ENCODE results near the gene EEA1. TPM values are rescaled to one million over a fixed set of nuclear protein-coding genes. Genes with fewer than 3 reads are reported as not detected.

Gene EEA1
- total RNA-seq, 4 donors from 2014 or later = 13.2 to 78.4 (median 25.3) TPM

DNA sequence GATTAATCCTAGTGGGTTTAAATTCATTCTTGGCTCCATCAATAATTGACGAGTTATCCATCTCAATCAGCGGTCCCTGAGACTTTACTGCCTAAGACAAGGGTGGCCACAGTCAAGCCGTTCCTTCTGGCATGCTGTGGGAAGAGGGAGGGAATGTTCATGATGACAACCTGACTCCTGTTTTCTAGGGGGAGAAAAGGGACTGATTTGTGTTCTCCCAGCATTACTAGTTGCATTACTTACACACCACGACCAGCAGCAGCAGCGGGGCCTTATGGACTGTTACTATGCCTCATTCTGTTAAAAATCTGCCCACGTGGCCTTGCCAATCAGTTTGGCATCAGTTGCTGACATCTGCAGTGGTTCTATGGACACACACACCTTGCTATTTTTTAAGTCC, 196.4 kb downstream of the EEA1 start:
- Histone ChIP-seq H3K4me1 (no peaks in the 10 kb centered on the region), H3K4me3 (no peak overlapping the region), H3K36me3 (no peaks in the 10 kb centered on the region), H3K9me3 (no peaks in the 10 kb centered on the region), H3K27me3 (no peaks in the 10 kb centered on the region), H3K27ac (no peak overlapping the region)
- no peak for TF ChIP-seq POLR2A (IDR thresholded peaks at IDR 0.05)
- no peak for TF ChIP-seq CTCF (IDR thresholded peaks at IDR 0.05)
- no peak for DNase-seq

GRCh38 chr12:92732216-92732615, 196.9 kb downstream of the EEA1 start:
- Histone ChIP-seq H3K36me3 (no peaks in the 10 kb centered on the region), H3K27ac (no peak overlapping the region), H3K9me3 (no peaks in the 10 kb centered on the region), H3K27me3 (no peaks in the 10 kb centered on the region), H3K4me1 (no peaks in the 10 kb centered on the region), H3K4me3 (no peak overlapping the region)
- TF ChIP-seq CTCF (IDR thresholded peaks at IDR 0.05) (no peak), POLR2A (IDR thresholded peaks at IDR 0.05) (no peak)
- DNase-seq = no peak

- H3K27ac ChIP-seq = no peak overlapping the region
- no peaks in the 10 kb centered on the region for H3K36me3 ChIP-seq
- H3K27me3 ChIP-seq = no peaks in the 10 kb centered on the region
- no peak for TF ChIP-seq POLR2A (IDR thresholded peaks at IDR 0.05)
- TF ChIP-seq CTCF (IDR thresholded peaks at IDR 0.05) = no peak
- no peak overlapping the region for H3K4me3 ChIP-seq
- H3K9me3 ChIP-seq = no peaks in the 10 kb centered on the region
- DNase-seq = no peak
- no peaks in the 10 kb centered on the region for H3K4me1 ChIP-seq
Observed at GRCh38 chr12:92730758-92731157, 198.3 kb downstream of the EEA1 start.

GRCh38 chr12:92729773-92730305, 199.3 kb downstream of the EEA1 start:
- H3K9me3 ChIP-seq = no peaks in the 10 kb centered on the region
- H3K36me3 ChIP-seq = no peaks in the 10 kb centered on the region
- H3K27ac ChIP-seq = no peak overlapping the region
- H3K27me3 ChIP-seq = no peaks in the 10 kb centered on the region
- TF ChIP-seq CTCF (IDR thresholded peaks at IDR 0.05) (no peak), POLR2A (IDR thresholded peaks at IDR 0.05) (no peak)
- no peak overlapping the region for H3K4me3 ChIP-seq
- no peaks in the 10 kb centered on the region for H3K4me1 ChIP-seq
- no peak for DNase-seq

DNA sequence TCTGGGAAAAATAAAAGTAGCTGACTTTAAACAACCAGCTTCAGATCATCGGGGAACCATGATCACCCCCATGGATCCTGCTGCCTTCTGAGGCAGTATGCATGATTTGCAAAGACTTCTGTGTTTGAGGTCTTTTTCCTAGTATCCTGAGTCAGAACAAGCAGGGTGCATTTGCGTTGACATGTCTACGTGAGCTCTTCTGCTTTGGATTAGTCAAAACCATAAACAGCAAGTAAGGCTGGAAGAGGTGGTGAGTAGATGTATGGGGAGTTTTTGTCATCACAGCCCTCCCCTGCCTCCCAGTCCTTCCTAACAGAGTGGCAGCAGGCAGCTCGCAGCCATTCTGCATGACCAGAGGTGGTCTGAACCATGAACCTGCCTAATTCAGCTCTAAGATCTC, 202.2 kb downstream of the EEA1 start:
- TF ChIP-seq CTCF (IDR thresholded peaks at IDR 0.05) (no peak), POLR2A (IDR thresholded peaks at IDR 0.05) (no peak)
- H3K4me3 ChIP-seq = no peak overlapping the region
- no peak for DNase-seq
- no peaks in the 10 kb centered on the region for H3K27me3 ChIP-seq
- H3K9me3 ChIP-seq = no peaks in the 10 kb centered on the region
- no peak overlapping the region for H3K27ac ChIP-seq
- no peaks in the 10 kb centered on the region for H3K4me1 ChIP-seq
- no peaks in the 10 kb centered on the region for H3K36me3 ChIP-seq

DNA sequence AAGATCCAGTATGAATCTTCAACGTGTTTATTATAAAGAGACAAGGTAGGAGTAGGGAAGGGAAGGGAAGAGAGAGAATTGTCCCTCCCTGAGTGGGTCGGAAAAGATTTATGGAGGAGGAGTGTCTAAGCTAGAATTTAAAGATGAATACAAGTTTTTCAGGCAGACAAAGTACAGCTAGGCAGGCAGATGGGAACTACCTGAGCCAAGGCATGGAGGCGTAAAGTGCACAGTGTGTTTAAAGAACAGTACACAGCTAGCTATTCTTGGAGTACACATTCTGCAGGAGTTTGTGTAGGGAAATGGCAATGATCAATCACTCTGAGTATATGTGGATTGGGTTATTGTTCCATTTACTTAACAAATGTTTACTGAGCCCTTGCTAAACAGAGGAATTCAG, 206.2 kb downstream of the EEA1 start:
- TF ChIP-seq POLR2A (IDR thresholded peaks at IDR 0.05) = no peak
- DNase-seq = no peak
- H3K4me1 ChIP-seq = no peaks in the 10 kb centered on the region
- no peaks in the 10 kb centered on the region for H3K36me3 ChIP-seq
- H3K4me3 ChIP-seq = no peak overlapping the region
- no peak overlapping the region for H3K27ac ChIP-seq
- no peaks in the 10 kb centered on the region for H3K27me3 ChIP-seq
- no peaks in the 10 kb centered on the region for H3K9me3 ChIP-seq

All from Peyer's patch (tissue), 4 donors.